A549 treated with CORT108297 at 1 μM for 4 hours (cell line): ENCODE measurements around the gene COG5. TPM values are rescaled to one million over a fixed set of nuclear protein-coding genes. Genes with fewer than 3 reads are reported as not detected.

Source experiments
- total RNA-seq: library from RNA; stranded (reverse); fragments of 200-300 nt; extraction: Qiagen RNA extraction; gene quantifications from 5 replicates; pipeline ENCODE4 v1.2.3, GENCODE V29; 2022

COG5 gene
- total RNA-seq = 8.9 to 13.7 TPM (median 10.9 TPM) in 5 replicates

GRCh38 chr7:107563775-107564552, at the start of gene COG5, which contains the start of gene DUS4L:
Gene COG5 (minus strand): TSS chr7:107563920. CDS start chr7:107563896, 24 bp downstream.
Gene DUS4L (plus strand): TSS chr7:107563971. CDS start chr7:107567071, 3,100 bp downstream.

DNA sequence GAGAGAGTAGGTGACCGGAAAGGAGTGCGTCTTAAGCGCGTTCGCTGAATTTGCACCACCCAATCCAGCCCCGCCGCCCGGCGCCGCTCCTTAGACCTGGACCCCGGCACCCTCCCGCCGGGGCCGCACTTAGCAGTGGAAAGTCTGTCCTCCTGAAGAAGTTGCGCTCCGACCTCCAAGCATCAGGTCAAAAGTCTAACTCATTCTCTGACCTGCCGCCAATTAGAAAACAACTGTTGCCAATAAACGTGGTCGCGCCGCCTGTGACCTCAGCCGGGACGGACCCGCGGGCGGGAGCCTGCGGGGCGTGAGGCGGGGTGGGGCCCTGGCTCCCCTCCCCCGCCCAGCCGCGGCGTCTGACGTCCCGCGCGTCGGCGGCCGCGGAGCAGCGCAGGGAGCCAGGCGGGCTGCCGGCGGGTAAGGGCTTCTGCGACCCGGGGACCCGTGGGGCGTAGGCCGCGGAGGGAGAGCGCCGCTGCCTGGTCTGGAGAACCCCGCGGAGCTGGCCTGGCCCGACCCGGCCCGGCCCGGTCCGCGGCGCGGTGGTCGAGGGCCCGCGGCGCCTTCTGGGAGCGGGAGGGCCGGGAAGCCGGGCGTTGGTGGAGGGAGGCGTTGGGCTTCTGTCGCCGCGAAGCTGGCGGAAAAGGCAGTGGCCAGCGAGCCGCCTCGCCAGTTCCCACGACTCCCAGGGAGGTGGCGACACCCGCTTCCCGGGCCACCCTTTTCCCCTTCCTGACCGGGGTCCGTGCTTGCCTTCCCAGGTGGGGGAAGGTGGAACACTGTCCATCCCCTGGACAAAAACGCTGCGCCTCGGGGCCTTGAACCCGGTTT, 16.4 kb upstream of the COG5 start, which contains the start of gene BCAP29:
TSS of gene BCAP29 (plus strand) at position 362 of the 831 bp plus-strand sequence. CDS start 527 bp downstream, outside the sequence.

GRCh38 chr7:107469929-107470328, 93.8 kb downstream of the COG5 start, which contains the start of gene GPR22:
Gene GPR22 (plus strand): TSS chr7:107470057. CDS start chr7:107474061, 4,004 bp downstream.

DNA sequence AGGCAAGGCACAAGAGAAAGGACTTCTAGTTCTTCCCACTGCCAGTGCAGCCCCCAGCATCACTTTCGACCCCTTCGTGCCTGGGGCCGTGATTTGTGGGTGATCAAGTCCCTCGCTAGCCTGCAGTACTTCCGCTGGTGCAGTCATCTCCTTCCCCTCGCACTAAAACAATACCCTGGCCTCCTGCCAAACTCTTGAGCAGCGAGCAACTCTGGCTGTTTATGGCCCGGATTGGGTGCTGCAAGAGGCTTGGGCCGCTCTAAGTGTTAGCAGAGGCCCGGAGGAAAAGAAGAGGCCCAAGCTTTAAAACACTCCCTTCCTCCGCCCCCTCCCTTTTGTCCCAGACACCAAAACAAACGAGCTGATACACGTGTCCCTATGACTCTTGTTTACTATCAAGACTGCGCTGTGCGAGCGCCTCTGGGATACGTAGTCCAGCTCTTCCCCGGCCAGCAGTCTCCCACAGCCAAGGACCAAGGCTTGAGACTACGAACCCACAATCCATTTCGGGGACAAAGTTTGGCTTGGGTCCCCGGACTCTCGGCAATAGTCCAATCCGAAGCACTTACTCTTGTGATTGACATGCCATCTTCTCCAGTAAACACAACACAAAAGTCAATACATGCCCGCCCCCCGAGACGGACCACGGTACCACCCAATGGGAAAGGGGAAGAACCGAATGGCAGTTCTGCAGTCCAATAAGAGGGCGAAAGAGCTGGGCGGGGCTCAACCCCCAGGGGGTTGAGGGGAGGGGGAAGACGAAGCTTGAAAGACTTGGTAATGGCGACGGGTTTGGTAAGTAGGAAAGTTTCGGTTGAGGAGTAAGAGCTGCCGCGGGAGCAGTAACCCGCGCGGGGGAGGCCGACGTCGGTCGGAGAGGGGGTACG, 395.2 kb downstream of the COG5 start, which contains the start of gene HBP1:
TSS of gene HBP1 (plus strand) at position 771 of the 887 bp plus-strand sequence. CDS start 10,891 bp downstream, outside the sequence.

Other genes starting within 250 kb of the COG5 start
- not detected in 5 replicates for gene GPR22, start 93.9 kb downstream of the COG5 start, total RNA-seq
- 9.9 to 10.8 TPM (median 10.5 TPM) in 5 replicates for gene DUS4L, start 51 bp upstream of the COG5 start, total RNA-seq
- 35.8 to 44.6 TPM (median 38.6 TPM) in 5 replicates for gene BCAP29, start 16.3 kb upstream of the COG5 start, total RNA-seq
- 0.02 to 0.13 TPM (median 0.05 TPM) in 5 replicates for gene SLC26A4, start 96.9 kb upstream of the COG5 start, total RNA-seq
- 27.4 to 55.2 TPM (median 29.8 TPM) in 5 replicates for gene CBLL1, start 180.2 kb upstream of the COG5 start, total RNA-seq
- not detected in 5 replicates for gene SLC26A3, start 239.3 kb upstream of the COG5 start, total RNA-seq